Uterus (tissue), 4 donors: ENCODE measurements around the gene ZNF518A. TPM values are rescaled to one million over a fixed set of nuclear protein-coding genes. Genes with fewer than 3 reads are reported as not detected.

Experiments used
- DNase-seq, 2 donors: peaks; one replicate each; pipeline ENCODE4 v3.0.0-alpha.2; 2019 to 2020
- H3K27ac ChIP-seq, 2 donors: fragments of 200-600 bp; sonication (generic); 1 replicate in 1 of 2; 2 replicates in 1 of 2; pipeline ENCODE4 v1.5.1; 2016 to 2018
- H3K27me3 ChIP-seq, 2 donors: fragments of 200-600 bp; sonication (generic); one replicate each; pipeline ENCODE4 v1.5.1; 2018 to 2019; ENCODE audit warnings: control low read depth in 1 of 2
- H3K36me3 ChIP-seq, 2 donors: fragments of 200-600 bp; sonication (generic); one replicate each; pipeline ENCODE4 v1.5.1; 2019; ENCODE audit warnings: control low read depth in 1 of 2
- H3K4me1 ChIP-seq, 2 donors: fragments of 200-600 bp; sonication (generic); one replicate each; pipeline ENCODE4 v1.5.1; 2018 to 2019; ENCODE audit warnings: control low read depth in 1 of 2
- H3K4me3 ChIP-seq, 2 donors: fragments of 200-600 bp; sonication (generic); 1 replicate in 1 of 2; 2 replicates in 1 of 2; pipeline ENCODE4 v1.5.1; 2018 to 2019; ENCODE audit warnings: mild to moderate bottlenecking in 1 of 2
- H3K9me3 ChIP-seq, 2 donors: fragments of 200-600 bp; sonication (generic); one replicate each; pipeline ENCODE4 v1.5.1; 2019; ENCODE audit warnings: control low read depth in 1 of 2
- CTCF ChIP-seq, 4 experiments: fragments of 200-600 bp in 2 of 4; fragments of 450-650 bp in 2 of 4; sonication (generic) in 2 of 4; IDR thresholded peaks; one replicate each; pipeline ENCODE4 v1.5.1; 2016 to 2019; ENCODE audit warnings: antibody characterized with exemption in 4 of 4, mild to moderate bottlenecking in 2 of 4, moderate library complexity in 1 of 4
- POLR2A ChIP-seq, 2 donors: fragments of 450-650 bp; IDR thresholded peaks; one replicate each; pipeline ENCODE4 v1.6.1; 2016; ENCODE audit warnings: antibody characterized with exemption in 2 of 2, mild to moderate bottlenecking in 1 of 2, moderate library complexity in 1 of 2
- intact Hi-C: fragments of 100-400 bp; cut with DNase I; formaldehyde crosslinking; loops from one replicate; pipeline ENCODE4 v1.15.1; 2023; ENCODE audit warnings: low total_unique reads
- total RNA-seq, 4 donors: library from RNA; depleted of rRNA in 3 of 4; stranded (reverse); fragments of >200 nt in 3 of 4; gene quantifications; one replicate each; pipeline versions ENCODE4 v1.1.0 to v1.2.4, GENCODE V29; 2014 to 2023
- donor health status: DM: yes; HTN: yes; CAD: no.

ZNF518A gene
- total RNA-seq, 4 donors from 2014 or later, result 12.4 to 82.3 (median 26.5) TPM

GRCh38 chr10:96107623-96108038, 22.5 kb upstream of the ZNF518A start:
- Histone ChIP-seq H3K4me3 (no peak overlapping the region), H3K27me3 (peaks cover 0 to 17% of the 10 kb centered on the region in 2 donors), H3K36me3 (no peaks in the 10 kb centered on the region), H3K9me3 (peaks cover 0 to 2% of the 10 kb centered on the region in 2 donors), H3K4me1 (no peaks in the 10 kb centered on the region), H3K27ac (no peak overlapping the region)
- intact Hi-C loops, result no loop called here
- no peak for TF ChIP-seq CTCF (IDR thresholded peaks at IDR 0.05)
- TF ChIP-seq POLR2A (IDR thresholded peaks at IDR 0.05), result no peak
- DNase-seq, result no peak

- DNase-seq, result no peak
- intact Hi-C loops, result no loop called here
- H3K9me3 ChIP-seq, result peaks cover 0 to 2% of the 10 kb centered on the region in 2 donors
- H3K36me3 ChIP-seq, result no peaks in the 10 kb centered on the region
- H3K27me3 ChIP-seq, result peaks cover 0 to 25% of the 10 kb centered on the region in 2 donors
- TF ChIP-seq CTCF (IDR thresholded peaks at IDR 0.05) (no peak), POLR2A (IDR thresholded peaks at IDR 0.05) (no peak)
- no peaks in the 10 kb centered on the region for H3K4me1 ChIP-seq
- H3K4me3 ChIP-seq, result no peak overlapping the region
- H3K27ac ChIP-seq, result no peak overlapping the region
Measured at GRCh38 chr10:96112531-96112930, 17.6 kb upstream of the ZNF518A start.

- no peaks in the 10 kb centered on the region for H3K36me3 ChIP-seq
- no peak for DNase-seq
- H3K4me1 ChIP-seq, result no peaks in the 10 kb centered on the region
- peaks cover 8 to 38% of the 10 kb centered on the region in 2 donors for H3K27me3 ChIP-seq
- intact Hi-C loops, result no loop called here
- no peak overlapping the region for H3K27ac ChIP-seq
- no peaks in the 10 kb centered on the region for H3K9me3 ChIP-seq
- TF ChIP-seq POLR2A (IDR thresholded peaks at IDR 0.05), result no peak
- no peak for TF ChIP-seq CTCF (IDR thresholded peaks at IDR 0.05)
- H3K4me3 ChIP-seq, result no peak overlapping the region
Measured at GRCh38 chr10:96118604-96119450, 11.3 kb upstream of the ZNF518A start.

- no peak overlapping the region for H3K27ac ChIP-seq
- no peaks in the 10 kb centered on the region for H3K36me3 ChIP-seq
- no peak for DNase-seq
- H3K9me3 ChIP-seq, result no peaks in the 10 kb centered on the region
- H3K4me3 ChIP-seq, result no peak overlapping the region
- H3K4me1 ChIP-seq, result no peaks in the 10 kb centered on the region
- intact Hi-C loops, result no loop called here
- TF ChIP-seq CTCF (IDR thresholded peaks at IDR 0.05), result no peak
- TF ChIP-seq POLR2A (IDR thresholded peaks at IDR 0.05), result no peak
- H3K27me3 ChIP-seq, result peaks cover 10 to 65% of the 10 kb centered on the region in 2 donors
Measured at GRCh38 chr10:96122824-96123223, 7.3 kb upstream of the ZNF518A start.
